ENCODE data around the gene AP2B1. TPM values are rescaled to one million over a fixed set of nuclear protein-coding genes. Genes with fewer than 3 reads are reported as not detected.

Gene AP2B1
- total RNA-seq, 5 donors from 2014 or later (not counting 1 experiment from before 2014, with no cell fraction given) = 106 to 157 (median 134) TPM

DNA sequence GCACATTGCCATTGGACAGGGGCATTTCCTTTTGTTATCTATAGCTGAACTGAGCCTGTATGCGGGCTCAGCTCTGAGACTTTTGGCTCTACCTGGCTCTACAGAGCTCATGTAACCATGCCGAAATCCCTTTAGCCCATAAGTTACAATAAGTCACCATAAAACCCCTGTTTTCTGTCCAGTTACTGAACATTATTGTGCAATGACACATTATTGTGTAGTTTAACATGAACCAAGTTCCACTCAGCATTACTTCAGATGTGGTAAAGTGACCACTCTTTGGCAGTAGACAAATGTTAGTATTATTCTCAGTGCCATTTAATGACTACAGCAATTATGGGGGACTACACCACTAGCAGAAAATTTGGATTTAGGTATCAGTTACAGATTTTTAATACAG, 78.9 kb downstream of the AP2B1 start:
- CTCF ChIA-PET = interaction anchor here in 1 of 2 donors (0.7 kb wide), 1 partner anchor 431 kb away, joined by 3 read pairs; no protein-coding TSS in a partner anchor
- Histone ChIP-seq H3K4me1 (ENCODE audit: control insufficient read depth in 1 of 2, extremely low read depth in 1 of 2, insufficient read depth in 2 of 2, low read length in 2 of 2) (no peaks in the 10 kb centered on the region), H3K4me3 (ENCODE audit: control insufficient read depth in 1 of 2, extremely low read depth in 1 of 2, low read length in 1 of 2) (no peak overlapping the region), H3K27me3 (replicated peaks in 1 of 2; ENCODE audit: control insufficient read depth in 2 of 2, extremely low read depth in 1 of 2, insufficient read depth in 2 of 2, low read length in 1 of 2) (no peaks in the 10 kb centered on the region), H3K27ac (ENCODE audit: low read length) (no peak overlapping the region), H3K36me3 (ENCODE audit: control insufficient read depth in 2 of 2, extremely low read depth in 1 of 2, insufficient read depth in 1 of 2, low read length in 1 of 2) (peaks cover 0 to 58% of the 10 kb centered on the region in 2 donors), H3K9me3 (no peaks in the 10 kb centered on the region)
- DNase-seq = no peak
- peaks cover 60% of the 10 kb centered on the region for H3K36me3 Mint-ChIP-seq
- H3K9me3 Mint-ChIP-seq = no peaks in the 10 kb centered on the region
- POLR2A ChIA-PET = no interaction called here
- H3K4me1 Mint-ChIP-seq = no peaks in the 10 kb centered on the region
- WGBS (ENCODE audit: insufficient coverage) = 33% methylated on average over 1 of the region's 2 CpGs
- no peaks in the 10 kb centered on the region for H3K27me3 Mint-ChIP-seq
- H3K27ac Mint-ChIP-seq = no peak overlapping the region
- no peak for ATAC-seq (replicated peaks in 1 of 4)
- H3K4me3 Mint-ChIP-seq = no peak overlapping the region

- H3K27ac ChIP-seq (ENCODE audit: low read length) = no peak overlapping the region
- ChIA-PET POLR2A (no interaction called here), CTCF (no interaction called here)
- no peaks in the 10 kb centered on the region for H3K9me3 Mint-ChIP-seq
- H3K27me3 ChIP-seq (replicated peaks in 1 of 2; ENCODE audit: control insufficient read depth in 2 of 2, extremely low read depth in 1 of 2, insufficient read depth in 2 of 2, low read length in 1 of 2) = no peaks in the 10 kb centered on the region
- no peaks in the 10 kb centered on the region for H3K9me3 ChIP-seq
- H3K4me1 Mint-ChIP-seq = no peaks in the 10 kb centered on the region
- DNase-seq = no peak
- H3K36me3 ChIP-seq (ENCODE audit: control insufficient read depth in 2 of 2, extremely low read depth in 1 of 2, insufficient read depth in 1 of 2, low read length in 1 of 2) = peaks cover 0 to 68% of the 10 kb centered on the region in 2 donors
- H3K4me1 ChIP-seq (ENCODE audit: control insufficient read depth in 1 of 2, extremely low read depth in 1 of 2, insufficient read depth in 2 of 2, low read length in 2 of 2) = no peaks in the 10 kb centered on the region
- no peak overlapping the region for H3K27ac Mint-ChIP-seq
- H3K27me3 Mint-ChIP-seq = no peaks in the 10 kb centered on the region
- WGBS (ENCODE audit: insufficient coverage) = no CpG with 5 or more reads among the region's 2 CpGs
- no peak overlapping the region for H3K4me3 ChIP-seq (ENCODE audit: control insufficient read depth in 1 of 2, extremely low read depth in 1 of 2, low read length in 1 of 2)
- peaks cover 60% of the 10 kb centered on the region for H3K36me3 Mint-ChIP-seq
- no peak for ATAC-seq (replicated peaks in 1 of 4)
- H3K4me3 Mint-ChIP-seq = no peak overlapping the region
Observed at GRCh38 chr17:35666967-35667532, 79.9 kb downstream of the AP2B1 start.

DNA sequence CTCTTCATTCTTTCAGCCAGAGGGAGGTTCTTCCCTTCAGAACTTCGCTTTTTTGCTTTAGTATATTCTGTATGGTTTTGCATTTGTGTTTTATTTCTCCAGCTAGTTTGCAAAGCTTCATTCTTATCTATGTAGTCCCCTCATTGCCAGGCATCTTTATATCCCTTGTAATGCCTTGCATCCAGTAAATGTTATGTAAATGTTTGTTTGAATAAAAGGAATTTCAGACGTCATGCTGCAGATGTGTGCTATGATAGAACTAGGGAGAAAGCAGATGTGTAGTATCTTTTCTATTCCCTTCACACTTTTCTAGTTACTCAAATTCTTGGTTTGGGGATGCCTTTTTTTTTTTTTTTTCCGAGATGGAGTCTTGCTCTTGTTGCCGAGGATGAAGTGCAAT, 81.7 kb downstream of the AP2B1 start:
- no peaks in the 10 kb centered on the region for H3K9me3 Mint-ChIP-seq
- POLR2A ChIA-PET = no interaction called here
- H3K36me3 Mint-ChIP-seq = peaks cover 56% of the 10 kb centered on the region
- Histone ChIP-seq H3K4me3 (ENCODE audit: control insufficient read depth in 1 of 2, extremely low read depth in 1 of 2, low read length in 1 of 2) (no peak overlapping the region), H3K27ac (ENCODE audit: low read length) (no peak overlapping the region), H3K36me3 (ENCODE audit: control insufficient read depth in 2 of 2, extremely low read depth in 1 of 2, insufficient read depth in 1 of 2, low read length in 1 of 2) (peaks cover 0 to 63% of the 10 kb centered on the region in 2 donors), H3K27me3 (replicated peaks in 1 of 2; ENCODE audit: control insufficient read depth in 2 of 2, extremely low read depth in 1 of 2, insufficient read depth in 2 of 2, low read length in 1 of 2) (no peaks in the 10 kb centered on the region), H3K9me3 (no peaks in the 10 kb centered on the region), H3K4me1 (ENCODE audit: control insufficient read depth in 1 of 2, extremely low read depth in 1 of 2, insufficient read depth in 2 of 2, low read length in 2 of 2) (no peaks in the 10 kb centered on the region)
- ATAC-seq (replicated peaks in 1 of 4) (no peak), DNase-seq (no peak)
- CTCF ChIA-PET = no interaction called here
- H3K4me3 Mint-ChIP-seq = no peak overlapping the region
- 80% methylated on average over 1 of the region's 4 CpGs for WGBS (ENCODE audit: insufficient coverage)
- no peaks in the 10 kb centered on the region for H3K4me1 Mint-ChIP-seq
- H3K27me3 Mint-ChIP-seq = no peaks in the 10 kb centered on the region
- H3K27ac Mint-ChIP-seq = no peak overlapping the region

DNA sequence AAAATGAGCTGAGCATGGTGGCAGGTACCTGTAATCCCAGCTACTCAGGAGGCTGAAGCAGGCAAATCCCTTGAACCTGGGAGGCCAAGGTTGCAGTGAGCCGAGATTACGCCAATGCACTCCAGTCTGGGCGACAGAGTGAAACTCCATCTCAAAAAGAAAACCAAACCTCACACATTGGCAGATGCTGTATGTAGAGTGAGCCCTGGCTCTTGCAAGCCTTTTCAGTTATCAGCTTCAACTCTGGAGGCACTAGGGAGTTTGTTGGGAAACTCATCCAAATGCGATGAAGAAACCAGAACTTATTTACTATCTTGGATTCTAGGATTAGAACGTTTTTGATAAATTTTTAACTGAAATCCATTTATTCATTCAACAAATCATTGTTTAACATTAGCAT, 87.4 kb downstream of the AP2B1 start:
- Mint-ChIP-seq H3K27ac (no peak overlapping the region), H3K9me3 (no peaks in the 10 kb centered on the region), H3K27me3 (no peaks in the 10 kb centered on the region), H3K4me1 (peaks cover 4 to 14% (median 12%) of the 10 kb centered on the region in 3 donors), H3K36me3 (peaks cover 59% of the 10 kb centered on the region), H3K4me3 (no peak overlapping the region)
- WGBS (ENCODE audit: insufficient coverage) = no CpG with 5 or more reads among the region's 5 CpGs
- no peaks in the 10 kb centered on the region for H3K27me3 ChIP-seq (replicated peaks in 1 of 2; ENCODE audit: control insufficient read depth in 2 of 2, extremely low read depth in 1 of 2, insufficient read depth in 2 of 2, low read length in 1 of 2)
- peaks cover 0 to 52% of the 10 kb centered on the region in 2 donors for H3K36me3 ChIP-seq (ENCODE audit: control insufficient read depth in 2 of 2, extremely low read depth in 1 of 2, insufficient read depth in 1 of 2, low read length in 1 of 2)
- DNase-seq (no peak), ATAC-seq (replicated peaks in 1 of 4) (no peak)
- ChIA-PET POLR2A (no interaction called here), CTCF (interaction anchor here (0.5 to 0.6 kb wide), 2 partner anchors 60 to 134 kb away, joined by 3 to 4 read pairs; no protein-coding TSS in a partner anchor)
- no peaks in the 10 kb centered on the region for H3K4me1 ChIP-seq (ENCODE audit: control insufficient read depth in 1 of 2, extremely low read depth in 1 of 2, insufficient read depth in 2 of 2, low read length in 2 of 2)
- H3K9me3 ChIP-seq = no peaks in the 10 kb centered on the region
- no peak overlapping the region for H3K27ac ChIP-seq (ENCODE audit: low read length)
- no peak overlapping the region for H3K4me3 ChIP-seq (ENCODE audit: control insufficient read depth in 1 of 2, extremely low read depth in 1 of 2, low read length in 1 of 2)

DNA sequence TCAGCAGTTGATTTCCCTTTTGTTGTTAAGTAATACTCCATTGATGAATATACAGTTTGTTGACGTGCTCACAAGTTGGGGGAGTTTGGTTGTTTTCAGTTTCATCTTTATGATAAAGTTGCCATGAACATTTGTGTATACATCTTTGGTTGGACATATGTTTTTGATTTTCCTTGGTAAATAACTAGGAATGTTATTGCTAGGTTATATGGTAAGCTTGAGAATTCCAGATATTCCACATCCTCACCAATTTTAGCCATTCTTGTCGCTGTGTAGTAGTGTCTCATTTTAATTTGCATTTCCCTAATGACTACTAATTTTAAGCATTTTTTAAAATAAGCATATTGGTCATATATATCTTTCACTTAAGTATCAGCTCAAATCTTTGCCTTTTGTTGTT, 89.3 kb downstream of the AP2B1 start:
- Histone ChIP-seq H3K4me3 (ENCODE audit: control insufficient read depth in 1 of 2, extremely low read depth in 1 of 2, low read length in 1 of 2) (no peak overlapping the region), H3K27me3 (replicated peaks in 1 of 2; ENCODE audit: control insufficient read depth in 2 of 2, extremely low read depth in 1 of 2, insufficient read depth in 2 of 2, low read length in 1 of 2) (no peaks in the 10 kb centered on the region), H3K9me3 (no peaks in the 10 kb centered on the region), H3K4me1 (ENCODE audit: control insufficient read depth in 1 of 2, extremely low read depth in 1 of 2, insufficient read depth in 2 of 2, low read length in 2 of 2) (no peaks in the 10 kb centered on the region), H3K27ac (ENCODE audit: low read length) (no peak overlapping the region), H3K36me3 (ENCODE audit: control insufficient read depth in 2 of 2, extremely low read depth in 1 of 2, insufficient read depth in 1 of 2, low read length in 1 of 2) (peaks cover 0 to 49% of the 10 kb centered on the region in 2 donors)
- ChIA-PET POLR2A (interaction anchor here (0.6 to 0.7 kb wide), 3 partner anchors 363 to 1036 kb away, joined by 3 to 4 read pairs (median 4); no protein-coding TSS in a partner anchor), CTCF (no interaction called here)
- no peaks in the 10 kb centered on the region for H3K9me3 Mint-ChIP-seq
- H3K27ac Mint-ChIP-seq = no peak overlapping the region
- WGBS (ENCODE audit: insufficient coverage) = 100% methylated on average over 1 of the region's 2 CpGs
- peaks cover 4 to 14% (median 12%) of the 10 kb centered on the region in 3 donors for H3K4me1 Mint-ChIP-seq
- H3K4me3 Mint-ChIP-seq = no peak overlapping the region
- DNase-seq (no peak), ATAC-seq (replicated peaks in 1 of 4) (no peak)
- H3K27me3 Mint-ChIP-seq = no peaks in the 10 kb centered on the region
- H3K36me3 Mint-ChIP-seq = peaks cover 58% of the 10 kb centered on the region

DNA sequence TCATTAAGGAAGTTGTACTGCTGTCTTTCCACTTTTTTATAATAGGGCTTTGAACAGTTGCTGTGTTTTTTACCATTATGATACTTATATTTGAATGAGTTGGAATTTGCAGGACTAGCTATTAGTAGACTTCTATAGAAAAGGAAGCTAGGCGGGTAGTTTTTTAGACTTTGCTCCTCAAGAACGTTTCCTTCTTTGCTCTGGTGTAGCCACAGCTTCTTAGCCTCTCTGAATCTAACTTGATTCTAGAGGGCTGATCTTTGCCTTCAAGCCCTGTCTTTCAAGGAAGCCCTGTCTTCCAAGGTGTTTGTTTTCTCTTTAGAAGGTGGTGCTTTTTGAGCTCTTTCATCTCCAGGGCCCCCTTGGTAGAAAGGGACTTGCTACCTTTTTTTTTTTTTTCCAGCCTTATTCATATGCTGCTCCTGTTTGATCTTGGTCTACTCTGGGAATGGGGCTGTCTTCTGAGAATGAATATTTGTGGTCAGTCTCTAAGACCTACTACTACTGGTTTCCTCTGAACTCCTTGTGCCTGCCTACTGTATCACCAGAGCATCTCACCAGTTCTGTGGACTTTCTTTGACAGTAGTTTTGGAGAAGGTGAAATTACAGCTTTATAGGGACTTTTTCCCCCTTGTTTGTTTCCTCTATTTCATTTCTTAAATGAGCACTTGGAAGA, 92.0 kb downstream of the AP2B1 start:
- peaks cover 4 to 14% (median 12%) of the 10 kb centered on the region in 3 donors for H3K4me1 Mint-ChIP-seq
- CTCF ChIA-PET = interaction anchor here in 1 of 2 donors (0.6 kb wide), 1 partner anchor 90 kb away, joined by 4 read pairs; no protein-coding TSS in a partner anchor
- no peak overlapping the region for H3K4me3 Mint-ChIP-seq
- no peaks in the 10 kb centered on the region for H3K9me3 ChIP-seq
- no peak for ATAC-seq (replicated peaks in 1 of 4)
- H3K27me3 ChIP-seq (replicated peaks in 1 of 2; ENCODE audit: control insufficient read depth in 2 of 2, extremely low read depth in 1 of 2, insufficient read depth in 2 of 2, low read length in 1 of 2) = no peaks in the 10 kb centered on the region
- H3K27ac ChIP-seq (ENCODE audit: low read length) = no peak overlapping the region
- no peak overlapping the region for H3K27ac Mint-ChIP-seq
- no peaks in the 10 kb centered on the region for H3K27me3 Mint-ChIP-seq
- peaks cover 48% of the 10 kb centered on the region for H3K36me3 Mint-ChIP-seq
- H3K4me1 ChIP-seq (ENCODE audit: control insufficient read depth in 1 of 2, extremely low read depth in 1 of 2, insufficient read depth in 2 of 2, low read length in 2 of 2) = no peaks in the 10 kb centered on the region
- H3K36me3 ChIP-seq (ENCODE audit: control insufficient read depth in 2 of 2, extremely low read depth in 1 of 2, insufficient read depth in 1 of 2, low read length in 1 of 2) = peaks cover 3 to 54% of the 10 kb centered on the region in 2 donors
- H3K4me3 ChIP-seq (ENCODE audit: control insufficient read depth in 1 of 2, extremely low read depth in 1 of 2, low read length in 1 of 2) = no peak overlapping the region
- H3K9me3 Mint-ChIP-seq = no peaks in the 10 kb centered on the region
- no CpG with 5 or more reads among the region's 2 CpGs for WGBS (ENCODE audit: insufficient coverage)
- POLR2A ChIA-PET = interaction anchor here in 1 of 2 donors (0.7 kb wide), 1 partner anchor 150 kb away, joined by 6 read pairs; no protein-coding TSS in a partner anchor
- no peak for DNase-seq
